Fibroblast of skin of left quadriceps (primary cell): ENCODE measurements around the gene KDM3B.
A peak's percentile ranks its signal among the peaks of the same experiment; 100 is the strongest.
"Not testable (repeated sequence)": the region's sequence is repeated elsewhere in the genome, so short reads cannot be mapped to it uniquely, and the experiment has no call there.

Source experiments
- DNase-seq, 2 experiments: peaks; one replicate each; pipeline ENCODE4 v3.0.0-alpha.2; 2013; ENCODE audit warnings: low read depth in 2 of 2

Gene KDM3B

GRCh38 chr5:138389332-138389731 is 36.8 kb downstream of the KDM3B start:
- no peak for DNase-seq

GRCh38 chr5:138389911-138390310 is 37.4 kb downstream of the KDM3B start:
- not testable (repeated sequence) for DNase-seq

- DNase-seq, result no peak
Observed at GRCh38 chr5:138391859-138392386, 39.4 kb downstream of the KDM3B start.

GRCh38 chr5:138402640-138403039 is 50.2 kb downstream of the KDM3B start:
- DNase-seq, result no peak

- no peak for DNase-seq
Observed at GRCh38 chr5:138408023-138408422, 55.5 kb downstream of the KDM3B start.

- not testable (repeated sequence) for DNase-seq
Observed at GRCh38 chr5:138410996-138411640, 58.6 kb downstream of the KDM3B start.

- DNase-seq, result no peak
Observed at GRCh38 chr5:138418444-138418843, 66.0 kb downstream of the KDM3B start.

GRCh38 chr5:138425079-138425478 is 72.6 kb downstream of the KDM3B start:
- no peak for DNase-seq

GRCh38 chr5:138435943-138436342 is 83.5 kb downstream of the KDM3B start:
- DNase-seq, result no peak

GRCh38 chr5:138438003-138438723 is 85.7 kb downstream of the KDM3B start:
- DNase-seq, result no peak

GRCh38 chr5:138438724-138439476 is 86.4 kb downstream of the KDM3B start, which contains the start of gene REEP2:
Gene REEP2, plus strand, starts transcription at chr5:138439057. Its CDS starts 152 bp downstream, at chr5:138439209.
- DNase-seq, result peak in 1 of 2 experiments; percentile 10

GRCh38 chr5:138439477-138440158 is 87.1 kb downstream of the KDM3B start:
- no peak for DNase-seq

- DNase-seq, result no peak
Observed at GRCh38 chr5:138440159-138441073, 87.9 kb downstream of the KDM3B start.

GRCh38 chr5:138441221-138441620 is 88.7 kb downstream of the KDM3B start:
- DNase-seq, result no peak

- no peak for DNase-seq
Observed at GRCh38 chr5:138444078-138444773, 91.7 kb downstream of the KDM3B start.

GRCh38 chr5:138444774-138445546 is 92.5 kb downstream of the KDM3B start:
- DNase-seq, result no peak

GRCh38 chr5:138445547-138446271 is 93.2 kb downstream of the KDM3B start:
- DNase-seq, result no peak

- DNase-seq, result no peak
Observed at GRCh38 chr5:138448070-138448469, 95.6 kb downstream of the KDM3B start.
